Retinal pigment epithelial cell (primary cell): ENCODE measurements around the gene ORAI3.

Source experiments
- DNase-seq: peaks from one replicate; pipeline ENCODE4 v3.0.0-alpha.2; 2010; ENCODE audit warnings: low read depth
- H3K4me3 ChIP-seq: 2 replicates; pipeline ENCODE4 v1.5.1; 2011; ENCODE audit warnings: mild to moderate bottlenecking, low read length, control low read depth, moderate library complexity
- CTCF ChIP-seq: conservative IDR thresholded peaks from 2 replicates; pipeline ENCODE4 v1.5.1; 2011; ENCODE audit warnings: low read depth, low read length, control low read depth, inconsistent platforms

ORAI3 gene

GRCh38 chr16:30941600-30942425 lies 7.1 kb upstream of the ORAI3 start:
- no peak overlapping the region for H3K4me3 ChIP-seq
- TF ChIP-seq CTCF, result peak; percentile 94
- no peak for DNase-seq

- no peak for DNase-seq
- TF ChIP-seq CTCF, result no peak
- H3K4me3 ChIP-seq, result no peak overlapping the region
Observed at GRCh38 chr16:30942426-30942806, 6.5 kb upstream of the ORAI3 start.

GRCh38 chr16:30944352-30944751 lies 4.5 kb upstream of the ORAI3 start:
- TF ChIP-seq CTCF, result no peak
- H3K4me3 ChIP-seq, result no peak overlapping the region
- no peak for DNase-seq

GRCh38 chr16:30946671-30947540 lies 2.0 kb upstream of the ORAI3 start:
- DNase-seq, result no peak
- no peak for TF ChIP-seq CTCF
- no peak overlapping the region for H3K4me3 ChIP-seq

- DNase-seq, result no peak
- TF ChIP-seq CTCF, result no peak
- no peak overlapping the region for H3K4me3 ChIP-seq
Observed at GRCh38 chr16:30947541-30947858, 1.4 kb upstream of the ORAI3 start.

GRCh38 chr16:30947859-30948666 lies 805 bp upstream of the ORAI3 start:
- TF ChIP-seq CTCF, result no peak
- peak overlapping the region; percentile 80 for H3K4me3 ChIP-seq
- peak; percentile 99 for DNase-seq
